Measurements from ENCODE around the gene OPN5.
"Not testable (repeated sequence)": the region's sequence is repeated elsewhere in the genome, so short reads cannot be mapped to it uniquely, and the experiment has no call there.

OPN5 gene, protein sequence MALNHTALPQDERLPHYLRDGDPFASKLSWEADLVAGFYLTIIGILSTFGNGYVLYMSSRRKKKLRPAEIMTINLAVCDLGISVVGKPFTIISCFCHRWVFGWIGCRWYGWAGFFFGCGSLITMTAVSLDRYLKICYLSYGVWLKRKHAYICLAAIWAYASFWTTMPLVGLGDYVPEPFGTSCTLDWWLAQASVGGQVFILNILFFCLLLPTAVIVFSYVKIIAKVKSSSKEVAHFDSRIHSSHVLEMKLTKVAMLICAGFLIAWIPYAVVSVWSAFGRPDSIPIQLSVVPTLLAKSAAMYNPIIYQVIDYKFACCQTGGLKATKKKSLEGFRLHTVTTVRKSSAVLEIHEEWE

GRCh38 chr6:47781732-47782131, at the start of gene OPN5:
Gene OPN5 (plus strand): TSS chr6:47782032. CDS start chr6:47782067, 35 bp downstream.
- DNase-seq (ENCODE audit: low spot score) = no peak

DNA sequence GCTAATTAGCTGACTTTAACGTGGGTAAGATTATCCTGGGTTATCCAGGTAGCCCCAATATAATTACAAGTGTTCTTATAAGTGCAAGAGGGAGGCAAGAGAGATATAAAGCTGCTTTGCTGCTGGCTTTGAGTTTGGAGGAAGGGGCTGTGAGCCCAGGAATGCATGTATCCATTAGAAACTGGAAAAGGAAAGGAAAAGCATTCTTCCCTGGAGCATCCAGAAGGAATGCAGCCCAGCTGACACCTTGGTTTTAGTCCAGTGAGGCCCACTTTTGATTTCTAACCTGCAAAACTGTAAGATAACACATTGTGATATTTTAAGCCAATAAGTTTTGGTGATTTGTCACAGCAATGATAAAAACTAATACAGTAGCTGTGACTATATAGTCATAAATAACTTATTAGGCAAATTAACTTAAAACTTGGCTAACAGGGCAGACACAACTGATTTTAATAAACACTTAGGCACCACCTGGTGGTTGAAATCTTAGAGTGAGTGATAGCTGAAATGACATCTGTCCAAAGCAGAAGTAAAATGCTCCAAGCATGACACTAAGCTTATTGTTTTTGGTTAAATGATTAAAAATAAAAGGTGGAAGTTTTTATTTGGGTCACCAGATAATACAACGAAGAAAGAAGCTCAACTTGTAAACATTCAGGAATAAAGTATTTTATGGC, 47.8 kb upstream of the OPN5 start:
- DNase-seq (ENCODE audit: low spot score) = no peak

- no peak for DNase-seq (ENCODE audit: low spot score)
These were observed 46.9 kb upstream of the OPN5 start for GRCh38 chr6:47734831-47735481.

- DNase-seq (ENCODE audit: low spot score) = no peak
These were observed 45.6 kb upstream of the OPN5 start for GRCh38 chr6:47736083-47736700.

DNA sequence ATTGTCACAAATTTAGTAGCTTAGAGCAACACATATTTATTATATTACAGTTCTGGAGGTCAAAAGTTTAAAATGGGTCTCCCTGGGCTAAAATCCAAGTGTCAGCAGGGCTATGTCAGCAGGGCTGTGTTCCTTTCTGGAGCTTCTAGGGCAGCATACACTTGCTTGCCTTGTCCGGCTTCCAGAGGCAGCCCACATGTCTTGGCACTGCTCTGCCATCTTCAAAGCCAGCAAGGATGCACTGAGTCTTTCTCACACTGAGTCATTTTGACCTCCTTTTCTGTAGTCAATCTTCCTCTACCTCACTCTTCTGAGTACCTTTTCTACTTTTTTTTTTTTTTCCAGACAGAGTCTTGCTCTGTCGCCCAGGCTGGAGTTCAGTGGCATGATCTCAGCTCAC, 44.4 kb upstream of the OPN5 start:
- peak; percentile 16 for DNase-seq (ENCODE audit: low spot score)

- no peak for DNase-seq (ENCODE audit: low spot score)
These were observed 41.1 kb upstream of the OPN5 start for GRCh38 chr6:47740714-47741113.

DNA sequence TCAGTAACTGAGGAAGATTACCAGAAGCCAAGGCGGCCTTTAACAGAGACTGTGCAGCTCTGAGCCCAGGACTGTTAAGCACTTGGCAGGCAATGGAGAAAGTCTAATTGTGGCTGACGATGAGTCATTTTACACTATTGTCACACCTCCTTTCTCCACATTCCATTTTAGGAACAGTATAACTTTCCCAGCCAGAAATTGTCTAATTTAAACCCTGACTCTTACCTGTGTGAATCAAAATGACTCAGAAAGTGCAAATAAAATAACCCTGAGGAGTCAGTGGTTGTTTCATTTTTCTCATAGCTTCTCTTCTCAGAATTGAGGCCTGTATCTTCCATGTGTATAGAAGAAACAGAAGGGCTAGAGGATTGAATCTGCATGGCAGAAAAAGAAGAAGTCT, 40.0 kb upstream of the OPN5 start:
- DNase-seq (ENCODE audit: low spot score) = no peak

- no peak for DNase-seq (ENCODE audit: low spot score)
These were observed 38.1 kb upstream of the OPN5 start for GRCh38 chr6:47743744-47744143.

GRCh38 chr6:47745269-47745668, 36.6 kb upstream of the OPN5 start:
- DNase-seq (ENCODE audit: low spot score) = not testable (repeated sequence)

- DNase-seq (ENCODE audit: low spot score) = no peak
These were observed 32.1 kb upstream of the OPN5 start for GRCh38 chr6:47749757-47750156.

DNA sequence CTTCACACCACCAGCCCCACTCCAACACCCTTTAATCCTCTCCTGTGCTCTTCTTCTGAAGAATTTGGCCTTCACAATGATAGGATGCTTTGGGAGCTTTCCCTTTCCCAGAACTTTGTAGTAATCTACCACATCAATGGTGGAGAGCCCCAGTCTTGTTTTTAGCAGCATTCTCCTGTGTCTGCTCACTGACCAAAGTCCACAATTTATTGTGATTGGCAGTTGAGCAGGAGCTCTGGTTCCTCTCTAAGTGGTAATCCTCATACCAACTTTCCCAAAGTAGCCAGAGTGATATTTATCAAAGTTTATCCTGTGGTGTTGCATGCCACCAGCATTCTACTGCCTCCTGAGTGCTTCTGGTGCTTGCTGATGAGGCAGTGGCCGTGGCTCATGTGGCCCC, 29.0 kb upstream of the OPN5 start:
- DNase-seq (ENCODE audit: low spot score) = no peak

- DNase-seq (ENCODE audit: low spot score) = no peak
These were observed 22.5 kb upstream of the OPN5 start for GRCh38 chr6:47759364-47759763.

GRCh38 chr6:47762502-47762901, 19.3 kb upstream of the OPN5 start:
- DNase-seq (ENCODE audit: low spot score) = no peak

GRCh38 chr6:47766445-47766844, 15.4 kb upstream of the OPN5 start:
- DNase-seq (ENCODE audit: low spot score) = no peak

- DNase-seq (ENCODE audit: low spot score) = no peak
These were observed 14.7 kb upstream of the OPN5 start for GRCh38 chr6:47767102-47767501.

GRCh38 chr6:47769982-47770381, 11.8 kb upstream of the OPN5 start:
- no peak for DNase-seq (ENCODE audit: low spot score)

- no peak for DNase-seq (ENCODE audit: low spot score)
These were observed 9.5 kb upstream of the OPN5 start for GRCh38 chr6:47772359-47772758.

GRCh38 chr6:47773005-47773404, 8.8 kb upstream of the OPN5 start:
- no peak for DNase-seq (ENCODE audit: low spot score)

DNA sequence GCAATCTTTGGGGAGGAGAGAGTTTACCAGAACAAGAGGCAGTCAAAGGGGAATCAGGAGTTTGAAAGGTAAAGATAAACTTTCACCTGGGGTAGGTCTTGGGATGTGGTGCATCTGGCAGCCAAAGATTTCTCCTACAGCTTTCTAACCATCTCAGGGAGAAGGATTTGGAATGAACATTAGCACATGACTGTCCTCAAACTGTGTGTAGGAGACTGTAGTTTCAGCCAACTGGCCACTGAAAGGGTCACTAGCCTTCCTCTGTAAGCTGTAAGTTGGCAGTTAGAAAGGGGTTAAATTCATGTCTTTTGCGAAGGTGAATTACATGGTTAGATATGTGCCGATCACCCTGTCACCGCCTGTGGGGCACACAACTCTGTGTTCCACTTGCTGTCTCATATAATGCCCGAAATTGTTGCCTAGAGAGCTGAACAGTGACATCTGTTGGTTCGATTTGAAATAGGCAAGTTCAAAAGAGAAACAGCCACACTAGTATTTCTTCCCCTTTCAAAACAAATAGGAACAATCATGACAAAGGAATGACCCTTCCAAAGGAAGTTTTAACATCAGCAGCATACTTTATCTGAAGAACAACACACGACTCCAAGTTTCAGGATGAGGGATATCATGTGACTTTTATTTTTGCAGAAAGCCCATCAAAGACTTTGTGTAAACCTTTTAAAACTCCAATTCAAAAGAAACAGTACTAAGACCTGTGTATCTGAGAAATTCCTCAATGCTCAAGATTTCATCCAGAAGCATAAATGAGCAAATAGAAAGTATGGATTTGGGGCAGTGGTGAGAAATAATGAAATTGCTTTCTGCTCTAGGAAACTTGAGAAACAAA, 1.1 kb upstream of the OPN5 start:
- peak; percentile 57 for DNase-seq (ENCODE audit: low spot score)

DNA sequence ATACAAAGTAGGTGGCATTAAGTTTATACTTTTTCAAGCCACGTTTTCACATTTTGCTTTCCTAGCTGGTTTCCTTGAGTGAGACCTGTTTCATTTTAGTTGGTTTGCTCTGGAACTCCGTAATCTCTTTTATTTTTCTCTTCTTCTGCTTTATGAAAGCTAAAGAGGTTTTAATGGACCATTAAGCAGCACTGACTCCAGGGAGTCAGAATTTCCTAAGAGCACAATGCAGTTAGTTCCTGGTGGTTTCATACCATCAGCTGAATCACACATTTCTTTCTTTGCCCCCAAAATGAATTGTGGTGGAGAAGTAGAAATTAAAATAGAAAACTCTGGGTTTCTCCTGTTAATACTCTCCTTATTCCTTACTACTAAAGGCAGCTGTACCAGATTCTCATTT, 3.4 kb downstream of the OPN5 start:
- DNase-seq (ENCODE audit: low spot score) = no peak

DNA sequence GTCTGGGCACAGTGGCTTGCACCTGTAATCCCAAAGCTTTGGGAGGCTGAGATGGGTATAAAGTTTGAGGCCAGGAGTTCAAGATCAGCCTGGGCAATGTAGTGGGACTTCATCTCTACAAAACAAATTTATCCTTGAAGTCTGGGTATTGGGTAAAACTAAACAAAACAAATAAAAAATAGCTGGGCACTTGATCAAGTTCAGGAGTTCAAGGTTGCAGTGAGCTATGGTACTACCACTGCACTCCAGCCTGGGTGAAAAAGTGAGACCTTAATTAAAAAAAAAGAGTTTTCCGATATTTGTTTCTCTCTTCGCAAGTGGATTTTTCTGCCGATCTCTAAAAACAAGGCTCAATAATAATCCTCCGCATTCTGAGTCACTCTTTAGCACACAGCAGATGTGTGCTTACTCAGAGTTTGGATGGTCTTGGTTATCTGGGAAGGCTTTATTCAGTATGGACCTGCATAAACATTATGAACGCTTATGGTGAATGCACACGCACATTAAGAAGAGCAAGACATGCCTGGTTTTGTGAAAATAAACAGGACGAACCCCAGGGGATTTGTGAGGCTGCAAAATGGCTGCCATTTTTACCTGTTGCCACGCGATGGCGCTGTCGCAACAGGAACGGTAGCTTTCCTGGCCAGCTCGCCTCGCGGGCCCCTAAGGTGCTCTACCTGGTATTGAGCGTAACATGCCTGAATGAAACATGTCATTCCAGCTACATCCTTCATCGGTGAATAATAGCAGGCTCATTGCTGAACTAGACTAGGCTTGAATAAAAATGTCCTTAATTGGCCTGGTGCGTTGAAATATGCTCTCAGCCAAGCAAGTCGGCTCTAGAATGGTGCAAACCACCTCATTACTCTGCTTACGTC, 6.0 kb downstream of the OPN5 start:
- peak; percentile 28 for DNase-seq (ENCODE audit: low spot score)
